Mesodermal cell (in vitro differentiated cells): ENCODE results near the gene ZNF891.

Experiments used
- H3K27ac ChIP-seq: 2 replicates; pipeline ENCODE4 v1.7.0; 2013; ENCODE audit warnings: mild to moderate bottlenecking, low read depth, low read length, moderate library complexity; ENCODE audit not compliant: severe bottlenecking
- H3K36me3 ChIP-seq: 2 replicates; pipeline ENCODE4 v1.7.1; 2013; ENCODE audit warnings: mild to moderate bottlenecking, low read length, moderate library complexity; ENCODE audit not compliant: control insufficient read depth, insufficient read depth
- H3K4me1 ChIP-seq: one replicate; pipeline ENCODE4 v1.7.1; 2013; ENCODE audit warnings: mild to moderate bottlenecking, low read length; ENCODE audit not compliant: insufficient read depth, control insufficient read depth, poor library complexity, severe bottlenecking
- H3K4me3 ChIP-seq: 2 replicates; pipeline ENCODE4 v1.7.0; 2013; ENCODE audit warnings: low read length, control low read depth, mild to moderate bottlenecking; ENCODE audit not compliant: insufficient read depth, poor library complexity, severe bottlenecking; ENCODE audit errors: extremely low read depth
- H3K9me3 ChIP-seq: 2 replicates; pipeline ENCODE4 v1.7.1; 2013; ENCODE audit warnings: mild to moderate bottlenecking, low read length, moderate library complexity; ENCODE audit not compliant: control insufficient read depth
- WGBS, 2 experiments: methylation state at CpG; one replicate each; pipeline ENCODE4 v1.1.5; 2013; ENCODE audit warnings: missing lambda C conversion rate in 2 of 2; ENCODE audit not compliant: insufficient coverage in 2 of 2; 5-methylcytosine and 5-hydroxymethylcytosine counted together

The ZNF891 gene

GRCh38 chr12:133120385-133121191 lies 9.5 kb downstream of the ZNF891 start:
- H3K36me3 ChIP-seq = peaks cover 55% of the 10 kb centered on the region
- 100% methylated on average over 1 of the region's 3 CpGs; no CpG with 5 or more reads in 1 of the 2 experiments for WGBS, 2 experiments
- H3K4me3 ChIP-seq = no peak overlapping the region
- H3K4me1 ChIP-seq = no peaks in the 10 kb centered on the region
- no peak overlapping the region for H3K27ac ChIP-seq
- peaks cover 91% of the 10 kb centered on the region for H3K9me3 ChIP-seq

- WGBS, 2 experiments = 93% methylated on average over 2 of the region's 2 CpGs; no CpG with 5 or more reads in 1 of the 2 experiments
- Histone ChIP-seq H3K4me3 (no peak overlapping the region), H3K36me3 (peaks cover 42% of the 10 kb centered on the region)
These were observed 21.9 kb downstream of the ZNF891 start for GRCh38 chr12:133108150-133108549.

GRCh38 chr12:133107121-133107520 lies 23.0 kb downstream of the ZNF891 start:
- no CpG with 5 or more reads among the region's 1 CpG for WGBS, 2 experiments
- peaks cover 88% of the 10 kb centered on the region for H3K9me3 ChIP-seq
- no peak overlapping the region for H3K27ac ChIP-seq
- no peak overlapping the region for H3K4me3 ChIP-seq
- H3K4me1 ChIP-seq = no peaks in the 10 kb centered on the region
- peaks cover 52% of the 10 kb centered on the region for H3K36me3 ChIP-seq

More at GRCh38 chr12:133108150-133108549, 21.9 kb downstream of the ZNF891 start:
- H3K9me3 ChIP-seq = peaks cover 84% of the 10 kb centered on the region
- no peaks in the 10 kb centered on the region for H3K4me1 ChIP-seq
- H3K27ac ChIP-seq = no peak overlapping the region

- no peak overlapping the region for H3K4me3 ChIP-seq
- no peaks in the 10 kb centered on the region for H3K4me1 ChIP-seq
- H3K36me3 ChIP-seq = peaks cover 61% of the 10 kb centered on the region
- no peak overlapping the region for H3K27ac ChIP-seq
- peaks cover 92% of the 10 kb centered on the region for H3K9me3 ChIP-seq
- WGBS, 2 experiments = 100% methylated on average over 1 of the region's 5 CpGs; no CpG with 5 or more reads in 1 of the 2 experiments
These were observed 23.8 kb downstream of the ZNF891 start for GRCh38 chr12:133106253-133106652.

- H3K9me3 ChIP-seq = peaks cover 91% of the 10 kb centered on the region
- no peak overlapping the region for H3K4me3 ChIP-seq
- H3K27ac ChIP-seq = no peak overlapping the region
- WGBS, 2 experiments = 92 to 93% methylated on average over 2 of the region's 3 CpGs
- peaks cover 68% of the 10 kb centered on the region for H3K36me3 ChIP-seq
- no peaks in the 10 kb centered on the region for H3K4me1 ChIP-seq
These were observed 24.5 kb downstream of the ZNF891 start for GRCh38 chr12:133105620-133106019.

- Histone ChIP-seq H3K36me3 (peaks cover 68% of the 10 kb centered on the region), H3K27ac (no peak overlapping the region), H3K4me1 (no peaks in the 10 kb centered on the region), H3K4me3 (no peak overlapping the region), H3K9me3 (peaks cover 79% of the 10 kb centered on the region)
- 96 to 97% methylated on average over 5 of the region's 6 CpGs for WGBS, 2 experiments
These were observed 46.7 kb downstream of the ZNF891 start for GRCh38 chr12:133083345-133083744.

GRCh38 chr12:133081159-133081780 lies 48.8 kb downstream of the ZNF891 start:
- Histone ChIP-seq H3K27ac (peak overlapping the region; percentile 100), H3K9me3 (peaks cover 81% of the 10 kb centered on the region), H3K4me1 (no peaks in the 10 kb centered on the region), H3K4me3 (peak overlapping the region; percentile 84), H3K36me3 (peaks cover 48% of the 10 kb centered on the region)
- 41 to 69% methylated on average over 8 to 14 of the region's 17 CpGs for WGBS, 2 experiments

- Histone ChIP-seq H3K27ac (peak within 1 kb of the TSS; percentile 100), H3K9me3 (peaks cover 81% of the 10 kb centered on the region)
- 1% methylated on average over 46 to 48 of the region's 69 CpGs for WGBS, 2 experiments
These were observed 49.5 kb downstream of the ZNF891 start, which contains the start of gene ZNF140 for GRCh38 chr12:133080368-133081158. ZNF140 (plus strand) TSS chr12:133080923; CDS start chr12:133081321, 398 bp downstream.

GRCh38 chr12:133080026-133080367 lies 50.1 kb downstream of the ZNF891 start:
- Histone ChIP-seq H3K4me3 (peak overlapping the region; percentile 84), H3K9me3 (peaks cover 80% of the 10 kb centered on the region), H3K27ac (peak overlapping the region; percentile 100), H3K36me3 (peaks cover 35% of the 10 kb centered on the region), H3K4me1 (no peaks in the 10 kb centered on the region)
- WGBS, 2 experiments = 1% methylated on average over 18 to 22 of the region's 22 CpGs

More at GRCh38 chr12:133080368-133081158, 49.5 kb downstream of the ZNF891 start, which contains the start of gene ZNF140:
- peak within 1 kb of the TSS; percentile 84 for H3K4me3 ChIP-seq
- peaks cover 41% of the 10 kb centered on the region for H3K36me3 ChIP-seq
- H3K4me1 ChIP-seq = no peaks in the 10 kb centered on the region

- no CpG with 5 or more reads among the region's 2 CpGs for WGBS, 2 experiments
- no peaks in the 10 kb centered on the region for H3K36me3 ChIP-seq
- H3K4me1 ChIP-seq = no peaks in the 10 kb centered on the region
- H3K4me3 ChIP-seq = no peak overlapping the region
- no peak overlapping the region for H3K27ac ChIP-seq
- H3K9me3 ChIP-seq = peaks cover 59% of the 10 kb centered on the region
These were observed 56.2 kb downstream of the ZNF891 start for GRCh38 chr12:133073836-133074235.
